Right lobe of liver (tissue), 4 donors: ENCODE results near the gene KIF12.

Source experiments
- CTCF ChIP-seq, 4 donors: fragments of 200-600 bp in 3 of 4; fragments of 450-650 bp in 1 of 4; IDR thresholded peaks; one replicate each; pipeline versions ENCODE4 v1.5.1 to v1.8.0; 2016 to 2022; ENCODE audit warnings: antibody characterized with exemption in 4 of 4, mild to moderate bottlenecking in 2 of 4
- POLR2A ChIP-seq: fragments of 450-650 bp; IDR thresholded peaks from one replicate; pipeline ENCODE4 v1.6.1; 2017; ENCODE audit warnings: antibody characterized with exemption, mild to moderate bottlenecking
- donor health status: DM: no; HTN: no; CAD: no.
- donor health status: DM: no; HTN: no; CAD: no.
- donor health status: DM: no; HTN: yes; CAD: no.

DNA sequence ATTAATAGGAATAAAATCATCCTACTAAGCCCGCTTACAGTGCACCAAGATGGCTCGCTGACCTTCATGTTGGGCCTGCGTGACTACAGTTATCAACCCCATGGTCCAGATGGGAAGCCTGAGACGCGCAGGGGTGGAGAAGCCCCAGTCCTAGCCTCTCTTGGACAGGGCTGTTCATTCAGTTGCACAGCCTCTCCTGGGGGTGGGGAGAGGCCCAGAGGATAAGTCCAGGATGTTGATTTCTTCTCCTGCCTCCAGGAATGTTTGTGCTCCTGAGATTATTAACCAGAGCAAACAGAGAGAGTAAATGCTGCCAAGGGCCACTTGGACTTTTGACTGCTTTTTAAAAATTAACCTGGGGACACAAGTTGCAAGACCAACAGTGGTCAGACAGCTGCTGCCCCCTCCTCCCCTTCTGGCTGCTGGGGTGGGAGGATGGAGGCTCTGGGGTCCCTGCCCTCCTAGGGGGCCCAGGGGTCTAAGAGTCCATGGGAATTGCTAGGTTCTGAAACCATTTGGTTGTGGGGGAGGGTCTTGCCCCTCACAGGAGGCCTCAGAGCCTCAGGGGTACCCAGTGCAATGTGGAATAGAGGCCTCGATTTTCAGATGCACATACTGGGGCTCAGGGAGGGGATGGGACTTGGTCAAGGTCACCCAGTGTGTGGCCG, 18.2 kb downstream of the KIF12 start:
- no peak for TF ChIP-seq POLR2A
- no peak for TF ChIP-seq CTCF (IDR thresholded peaks at IDR 0.05)
